ENCODE data around the gene MYL5. TPM values are rescaled to one million over a fixed set of nuclear protein-coding genes. Genes with fewer than 3 reads are reported as not detected.

The MYL5 gene
- total RNA-seq, 3 donors from 2014 or later = 13.7 to 16.0 (median 15.1) TPM

DNA sequence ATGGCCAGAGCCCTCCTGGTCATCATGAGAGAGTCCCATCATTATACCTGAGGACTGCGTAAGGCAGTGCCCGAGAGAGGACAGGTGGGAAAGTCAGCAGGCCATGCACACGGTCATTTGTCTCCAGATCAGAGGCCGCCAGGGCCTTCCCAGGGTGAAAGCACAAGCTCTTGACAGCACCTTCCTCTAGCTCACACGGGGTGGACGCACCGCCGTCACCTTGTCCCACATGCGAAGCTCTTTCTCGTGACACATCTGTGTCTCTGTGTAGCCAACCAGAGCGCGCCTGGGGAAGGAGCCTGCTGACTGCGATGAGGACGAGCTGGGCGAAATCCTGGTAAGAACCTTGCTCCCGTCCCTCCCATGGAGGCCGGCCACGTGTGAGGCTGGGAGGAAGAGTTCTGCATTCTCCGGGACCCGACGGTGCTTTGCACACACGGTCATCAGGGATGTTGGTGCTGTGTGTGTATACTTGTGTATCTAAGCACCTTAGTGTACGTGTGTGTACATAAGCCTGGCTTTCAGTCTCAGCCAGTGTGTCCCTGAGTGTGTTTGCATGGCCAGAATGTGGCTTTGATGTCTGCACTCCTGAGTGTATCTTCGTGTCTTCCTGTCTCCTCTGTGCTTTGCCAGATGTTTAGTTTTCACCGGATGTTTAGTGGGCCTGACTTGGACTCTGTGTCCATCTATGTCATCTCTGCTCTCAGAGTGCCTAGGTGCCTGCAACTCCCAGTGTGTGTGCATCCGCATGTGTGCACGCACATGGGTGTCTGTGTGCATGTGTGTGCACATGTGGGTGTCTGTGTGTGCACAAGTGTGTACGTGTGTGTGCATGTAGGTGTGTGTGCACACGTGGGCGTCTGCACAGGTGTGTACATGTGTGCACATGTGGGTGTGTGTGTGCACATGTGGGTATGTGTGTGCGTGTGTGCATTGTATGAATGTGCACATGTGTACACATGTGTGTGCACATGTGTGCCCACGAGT is 15.4 kb upstream of the MYL5 start:
- ATAC-seq (no peak), DNase-seq (no peak)
- Mint-ChIP-seq H3K4me3 (no peak overlapping the region), H3K36me3 (ENCODE audit: insufficient read depth) (peaks cover 2% of the 10 kb centered on the region), H3K4me1 (ENCODE audit: low read depth) (peaks cover 6% of the 10 kb centered on the region), H3K27me3 (ENCODE audit: low read depth) (no peaks in the 10 kb centered on the region), H3K9me3 (no peaks in the 10 kb centered on the region)

DNA sequence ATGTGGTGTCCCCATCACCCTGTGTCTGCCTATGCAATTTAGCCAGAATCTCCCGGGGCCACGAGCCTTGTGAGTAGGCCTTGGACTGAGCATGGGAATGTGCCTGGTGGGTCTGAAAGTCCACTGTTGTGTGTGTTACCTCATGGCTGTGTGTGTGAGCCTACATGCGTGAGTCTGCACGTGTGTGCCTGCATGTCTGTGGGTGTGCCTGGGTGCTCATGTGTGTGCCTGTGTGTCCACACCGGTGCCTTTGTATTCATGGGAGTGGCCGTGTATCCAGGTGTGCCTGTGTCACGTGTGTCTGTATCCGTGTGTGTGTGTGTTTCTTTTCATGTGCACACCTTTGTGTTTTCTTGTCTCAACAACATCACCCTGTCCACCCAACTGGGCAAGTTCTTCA is 14.5 kb upstream of the MYL5 start:
- no peaks in the 10 kb centered on the region for H3K9me3 Mint-ChIP-seq
- peaks cover 13% of the 10 kb centered on the region for H3K4me1 Mint-ChIP-seq (ENCODE audit: low read depth)
- ATAC-seq (no peak), DNase-seq (no peak)
- no peak overlapping the region for H3K4me3 Mint-ChIP-seq
- no peaks in the 10 kb centered on the region for H3K27me3 Mint-ChIP-seq (ENCODE audit: low read depth)
- peaks cover 2% of the 10 kb centered on the region for H3K36me3 Mint-ChIP-seq (ENCODE audit: insufficient read depth)

DNA sequence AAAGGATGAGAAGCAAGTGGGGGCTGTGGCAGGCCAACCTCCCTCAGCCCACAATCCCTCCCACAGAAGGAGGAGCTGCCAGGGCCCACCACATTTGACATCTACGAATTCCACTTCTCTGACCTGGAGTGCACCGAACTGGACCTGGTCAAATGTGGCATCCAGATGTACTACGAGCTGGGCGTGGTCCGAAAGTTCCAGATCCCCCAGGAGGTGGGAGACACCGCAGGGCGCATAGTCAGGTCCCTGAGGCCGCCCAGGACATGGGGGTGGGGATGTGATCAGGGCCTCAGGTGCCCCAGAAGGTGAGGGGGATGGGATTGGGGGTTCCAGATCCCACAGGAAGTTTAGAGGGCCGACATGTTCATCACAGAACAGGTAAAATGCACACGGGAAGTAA is 13.9 kb upstream of the MYL5 start:
- DNase-seq (no peak), ATAC-seq (no peak)
- Mint-ChIP-seq H3K36me3 (ENCODE audit: insufficient read depth) (peaks cover 2% of the 10 kb centered on the region), H3K27me3 (ENCODE audit: low read depth) (no peaks in the 10 kb centered on the region), H3K9me3 (no peaks in the 10 kb centered on the region), H3K4me1 (ENCODE audit: low read depth) (peaks cover 16% of the 10 kb centered on the region), H3K4me3 (peak overlapping the region; percentile 6)

DNA sequence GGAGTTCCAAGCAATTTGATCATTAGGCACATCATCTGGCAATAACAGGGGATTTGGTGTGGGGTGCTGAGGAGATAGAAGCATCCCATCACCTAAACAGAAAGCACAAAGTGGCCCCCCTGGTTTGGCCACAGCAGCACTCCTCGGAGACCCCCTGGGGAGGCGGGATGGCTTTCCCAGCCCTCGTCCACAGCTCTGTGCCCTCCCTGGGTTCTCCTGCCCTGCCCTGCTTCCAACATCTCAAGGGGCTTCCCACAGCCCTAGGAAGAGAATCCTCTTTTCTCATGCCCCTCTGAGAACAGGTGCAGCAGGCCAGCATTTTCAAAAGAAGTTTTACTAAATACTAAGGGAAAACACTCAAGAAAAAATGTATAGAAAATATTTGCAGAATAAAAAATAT is 13.1 kb upstream of the MYL5 start:
- no peak for DNase-seq
- peaks cover 2% of the 10 kb centered on the region for H3K36me3 Mint-ChIP-seq (ENCODE audit: insufficient read depth)
- ATAC-seq = no peak
- H3K4me1 Mint-ChIP-seq (ENCODE audit: low read depth) = peaks cover 18% of the 10 kb centered on the region
- no peaks in the 10 kb centered on the region for H3K9me3 Mint-ChIP-seq
- no peak overlapping the region for H3K4me3 Mint-ChIP-seq
- H3K27me3 Mint-ChIP-seq (ENCODE audit: low read depth) = no peaks in the 10 kb centered on the region

DNA sequence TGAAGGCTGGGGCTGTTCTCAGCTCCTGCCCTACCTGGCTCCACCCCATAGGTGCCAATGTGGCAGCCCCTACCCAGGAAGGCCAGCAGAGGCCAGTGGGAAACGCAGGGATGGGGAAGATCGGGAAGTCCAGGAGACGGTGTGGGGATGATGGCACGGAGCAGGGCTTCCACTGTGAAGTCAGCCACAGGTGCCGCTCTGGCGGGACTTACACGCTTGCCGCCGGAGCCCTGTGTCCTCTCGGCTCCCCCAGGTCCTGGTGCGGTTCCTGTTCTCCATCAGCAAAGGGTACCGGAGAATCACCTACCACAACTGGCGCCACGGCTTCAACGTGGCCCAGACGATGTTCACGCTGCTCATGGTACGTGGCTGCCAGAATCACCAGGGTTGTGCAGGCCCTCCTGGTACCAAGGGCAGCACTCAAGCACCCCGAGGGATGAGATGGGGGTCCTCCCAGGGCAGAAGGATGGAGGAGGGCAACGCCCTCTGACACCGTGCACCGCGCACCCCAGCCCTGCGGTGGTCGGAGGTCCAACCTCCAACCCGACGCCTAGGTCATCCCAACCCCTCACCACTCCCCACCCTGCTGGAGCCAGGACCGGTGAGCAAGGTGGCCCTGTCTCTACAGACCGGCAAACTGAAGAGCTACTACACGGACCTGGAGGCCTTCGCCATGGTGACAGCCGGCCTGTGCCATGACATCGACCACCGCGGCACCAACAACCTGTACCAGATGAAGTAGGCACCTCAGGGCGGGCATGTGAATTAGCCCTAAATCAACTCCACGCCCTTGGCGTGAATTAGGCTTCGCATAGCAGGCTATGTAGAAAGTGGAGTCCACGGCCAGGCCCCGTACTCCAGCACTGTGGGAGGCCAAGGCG is 12.2 kb upstream of the MYL5 start:
- no peak for DNase-seq
- no peak for ATAC-seq
- Mint-ChIP-seq H3K36me3 (ENCODE audit: insufficient read depth) (peaks cover 2% of the 10 kb centered on the region), H3K4me3 (peak overlapping the region; percentile 83), H3K9me3 (no peaks in the 10 kb centered on the region), H3K27me3 (ENCODE audit: low read depth) (no peaks in the 10 kb centered on the region), H3K4me1 (ENCODE audit: low read depth) (peaks cover 18% of the 10 kb centered on the region)

DNA sequence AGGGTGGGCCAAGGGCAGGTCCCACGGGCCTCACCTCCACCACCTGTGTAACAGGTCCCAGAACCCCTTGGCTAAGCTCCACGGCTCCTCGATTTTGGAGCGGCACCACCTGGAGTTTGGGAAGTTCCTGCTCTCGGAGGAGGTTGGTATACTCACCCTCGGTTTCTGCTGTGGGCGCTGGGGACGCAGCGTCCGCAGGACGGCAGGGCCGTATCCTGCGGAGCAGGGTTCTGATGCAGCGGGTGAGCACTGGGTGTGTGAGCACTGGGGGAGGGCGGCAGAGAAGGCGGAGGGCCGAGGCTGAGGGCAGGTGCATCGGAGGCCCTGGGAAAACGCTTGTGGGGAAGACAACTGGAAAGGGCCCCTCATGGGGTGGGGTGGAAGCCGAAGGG is 11.3 kb upstream of the MYL5 start:
- no peak for ATAC-seq
- Mint-ChIP-seq H3K4me1 (ENCODE audit: low read depth) (peaks cover 18% of the 10 kb centered on the region), H3K9me3 (no peaks in the 10 kb centered on the region), H3K36me3 (ENCODE audit: insufficient read depth) (peaks cover 2% of the 10 kb centered on the region), H3K27me3 (ENCODE audit: low read depth) (no peaks in the 10 kb centered on the region), H3K4me3 (peak overlapping the region; percentile 83)
- DNase-seq = no peak

DNA sequence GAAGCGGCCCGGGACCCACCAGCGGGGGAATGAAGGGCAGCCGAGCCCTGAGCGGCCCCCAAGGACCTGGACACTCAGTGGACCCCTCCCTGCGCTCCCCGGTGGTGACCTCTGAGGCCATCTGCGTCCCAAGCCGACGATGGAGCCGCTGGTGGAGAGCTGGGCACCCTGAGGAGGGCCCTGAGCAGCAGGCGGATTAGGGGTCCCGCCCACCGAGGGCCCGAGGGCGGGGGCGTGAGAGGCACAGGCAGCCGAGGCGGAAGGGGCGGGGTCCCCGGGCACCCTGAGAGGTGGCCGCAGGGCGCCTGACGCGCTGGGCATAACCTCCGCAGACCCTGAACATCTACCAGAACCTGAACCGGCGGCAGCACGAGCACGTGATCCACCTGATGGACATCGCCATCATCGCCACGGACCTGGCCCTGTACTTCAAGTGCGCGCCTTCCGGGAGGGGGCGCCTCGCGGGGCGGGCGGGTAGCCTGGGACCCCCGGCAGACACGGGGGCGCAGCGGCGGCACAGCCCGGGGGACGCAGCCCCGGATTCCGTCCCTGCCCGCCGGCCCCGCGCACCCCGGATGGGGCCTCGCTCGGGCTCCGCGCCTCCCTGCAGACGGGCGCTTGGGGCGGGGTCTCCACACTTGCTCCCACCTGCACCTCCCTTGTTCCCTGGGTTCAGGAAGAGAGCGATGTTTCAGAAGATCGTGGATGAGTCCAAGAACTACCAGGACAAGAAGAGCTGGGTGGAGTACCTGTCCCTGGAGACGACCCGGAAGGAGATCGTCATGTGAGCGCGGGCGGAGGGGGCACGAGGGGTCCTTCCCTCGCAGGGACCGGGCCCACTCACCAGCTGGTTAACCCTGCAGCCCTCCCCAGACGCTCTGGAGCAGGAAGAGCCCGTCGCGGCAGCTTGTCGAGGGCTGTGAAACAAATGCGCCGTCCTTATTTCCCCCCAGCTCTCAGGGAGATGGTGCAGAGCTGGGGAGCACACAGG is 10.6 kb upstream of the MYL5 start:
- DNase-seq = peak; percentile 73
- peak overlapping the region; percentile 83 for H3K4me3 Mint-ChIP-seq
- peaks cover 2% of the 10 kb centered on the region for H3K36me3 Mint-ChIP-seq (ENCODE audit: insufficient read depth)
- ATAC-seq = peak; percentile 77 to 80
- peaks cover 18% of the 10 kb centered on the region for H3K4me1 Mint-ChIP-seq (ENCODE audit: low read depth)
- H3K9me3 Mint-ChIP-seq = no peaks in the 10 kb centered on the region
- H3K27me3 Mint-ChIP-seq (ENCODE audit: low read depth) = no peaks in the 10 kb centered on the region

DNA sequence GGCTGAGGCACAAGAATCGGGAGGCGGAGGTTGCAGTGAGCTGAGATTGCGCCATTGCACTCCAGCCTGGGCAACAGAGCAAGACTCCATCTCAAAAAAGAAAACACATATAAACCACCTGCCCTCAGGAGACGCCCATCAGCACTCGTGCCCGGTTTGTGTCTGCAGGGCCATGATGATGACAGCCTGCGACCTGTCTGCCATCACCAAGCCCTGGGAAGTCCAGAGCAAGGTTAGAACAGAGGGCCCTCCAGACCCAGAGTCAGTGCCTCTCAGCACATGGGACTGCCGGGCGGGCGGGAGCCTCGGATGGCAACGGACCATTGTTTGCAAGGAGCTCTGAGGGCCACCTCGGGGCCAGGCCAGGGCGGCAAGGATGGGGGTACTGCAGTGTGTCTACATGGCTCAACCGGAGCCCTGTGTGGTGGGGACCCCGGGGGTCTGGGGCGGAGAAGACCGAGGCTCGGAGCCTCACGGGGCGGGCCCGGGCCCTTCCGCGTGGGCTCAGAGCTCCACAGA is 9.6 kb upstream of the MYL5 start:
- no peaks in the 10 kb centered on the region for H3K9me3 Mint-ChIP-seq
- H3K4me3 Mint-ChIP-seq = peak overlapping the region; percentile 78
- no peak for ATAC-seq
- DNase-seq = no peak
- peaks cover 2% of the 10 kb centered on the region for H3K36me3 Mint-ChIP-seq (ENCODE audit: insufficient read depth)
- peaks cover 18% of the 10 kb centered on the region for H3K4me1 Mint-ChIP-seq (ENCODE audit: low read depth)
- H3K27me3 Mint-ChIP-seq (ENCODE audit: low read depth) = no peaks in the 10 kb centered on the region

DNA sequence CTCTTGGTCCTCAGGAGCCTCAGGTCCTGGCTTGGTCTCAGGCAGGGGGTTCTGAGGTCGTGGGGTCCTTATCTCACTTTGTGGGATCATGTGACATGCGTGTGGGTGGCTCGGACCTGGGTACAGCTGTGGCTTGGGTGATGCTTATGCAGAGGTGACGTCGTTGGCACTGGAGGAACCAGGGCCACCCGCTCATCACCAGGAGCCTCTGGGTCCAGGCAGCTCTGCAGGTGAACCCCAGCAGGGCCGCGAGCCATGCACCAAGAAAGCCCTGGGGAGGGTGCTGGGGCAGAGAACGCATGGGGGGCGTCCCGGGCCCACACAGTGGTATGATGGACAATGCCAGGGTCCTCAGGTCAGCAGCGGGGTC is 9.0 kb upstream of the MYL5 start:
- Mint-ChIP-seq H3K4me3 (peak overlapping the region; percentile 78), H3K4me1 (ENCODE audit: low read depth) (peaks cover 18% of the 10 kb centered on the region), H3K9me3 (no peaks in the 10 kb centered on the region), H3K36me3 (ENCODE audit: insufficient read depth) (no peaks in the 10 kb centered on the region), H3K27me3 (ENCODE audit: low read depth) (no peaks in the 10 kb centered on the region)
- ATAC-seq (no peak), DNase-seq (no peak)

DNA sequence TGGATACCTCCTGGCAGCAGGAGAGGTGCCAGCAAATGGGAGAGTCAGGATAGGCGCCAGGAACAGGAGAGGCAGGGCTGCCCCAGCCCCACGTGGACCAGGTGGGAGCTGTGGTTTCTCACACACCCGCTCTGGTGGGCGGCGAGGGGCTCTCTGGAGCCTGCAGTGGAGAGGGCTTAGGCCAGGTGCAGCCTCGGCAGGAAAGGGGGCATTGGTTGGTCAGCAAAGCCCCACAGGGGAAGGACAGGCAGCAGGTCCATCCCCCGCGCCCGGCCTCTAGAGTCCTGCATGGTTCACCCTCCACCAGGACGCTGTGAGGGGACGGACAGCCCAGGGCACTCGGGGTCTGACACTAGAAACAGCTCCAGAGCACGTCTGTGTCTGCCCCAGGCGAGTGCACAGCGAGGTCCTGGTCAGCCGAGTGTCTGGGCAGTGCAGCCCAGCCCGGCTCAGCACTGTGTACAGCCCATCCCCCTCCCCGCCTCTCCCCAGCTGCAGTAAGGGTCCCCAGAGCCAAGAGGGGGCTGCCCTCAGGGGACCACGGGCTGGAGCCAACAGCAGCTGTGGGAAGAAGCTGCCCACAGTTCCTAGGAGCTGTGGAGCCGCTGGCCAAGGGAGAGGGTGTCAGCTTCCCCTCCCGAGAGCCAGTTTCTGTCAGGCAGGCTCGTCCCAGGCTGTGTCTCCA is 8.4 kb upstream of the MYL5 start:
- H3K36me3 Mint-ChIP-seq (ENCODE audit: insufficient read depth) = peaks cover 5% of the 10 kb centered on the region
- no peaks in the 10 kb centered on the region for H3K27me3 Mint-ChIP-seq (ENCODE audit: low read depth)
- H3K4me1 Mint-ChIP-seq (ENCODE audit: low read depth) = peaks cover 18% of the 10 kb centered on the region
- DNase-seq (no peak), ATAC-seq (no peak)
- H3K9me3 Mint-ChIP-seq = no peaks in the 10 kb centered on the region
- H3K4me3 Mint-ChIP-seq = no peak overlapping the region

DNA sequence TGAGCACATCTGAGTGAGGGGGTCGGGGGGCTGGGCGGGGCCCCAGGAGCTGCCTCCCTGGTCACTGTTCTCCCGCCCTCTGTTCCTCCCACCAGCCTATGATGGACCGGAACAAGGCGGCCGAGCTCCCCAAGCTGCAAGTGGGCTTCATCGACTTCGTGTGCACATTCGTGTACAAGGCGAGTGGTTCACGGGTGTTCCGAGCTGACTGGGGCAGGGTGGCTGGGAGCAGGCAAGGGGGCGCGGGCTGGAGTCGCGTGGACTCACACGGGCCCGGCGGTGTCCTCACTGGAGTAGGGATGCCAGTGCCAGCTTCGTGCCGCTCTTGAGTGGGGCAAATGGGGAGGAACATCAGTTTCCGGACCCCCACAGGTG is 7.9 kb upstream of the MYL5 start:
- DNase-seq (no peak), ATAC-seq (no peak)

DNA sequence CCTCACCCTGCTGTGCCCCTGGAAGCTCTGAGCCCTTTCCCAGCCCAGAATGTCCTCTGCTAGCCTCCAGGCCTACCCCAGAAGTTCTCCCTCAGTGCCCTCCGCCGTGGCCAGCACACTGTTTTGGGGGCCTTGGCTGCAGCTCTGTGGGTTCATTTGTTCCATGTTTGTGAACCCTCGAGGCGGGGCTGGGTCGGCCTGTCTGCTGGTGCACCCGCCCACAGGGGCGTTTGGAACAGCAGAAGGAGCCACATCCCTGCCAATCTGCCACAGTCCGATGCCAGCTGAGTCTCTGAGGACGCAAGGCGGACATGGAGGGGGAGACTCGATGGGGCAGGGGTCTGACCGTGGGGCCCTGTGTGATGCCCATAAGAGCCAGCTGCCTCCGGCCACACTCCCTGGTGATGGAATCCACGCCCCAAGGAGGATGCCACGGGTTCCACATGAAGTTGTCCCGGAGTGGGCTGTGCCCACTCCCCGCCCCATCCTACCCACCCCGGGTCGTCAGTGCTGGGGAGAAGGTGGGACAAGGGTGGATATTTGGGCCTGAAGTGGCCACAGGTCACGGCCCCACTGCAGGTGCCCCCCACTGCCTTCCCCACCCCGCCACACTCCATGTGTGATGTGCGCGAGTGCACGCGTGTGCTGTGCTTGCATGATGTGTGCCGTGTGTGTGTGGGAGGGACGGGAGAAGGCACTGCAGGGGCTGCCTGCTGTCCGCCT is 7.4 kb upstream of the MYL5 start:
- ATAC-seq (no peak), DNase-seq (no peak)
- Mint-ChIP-seq H3K9me3 (no peaks in the 10 kb centered on the region), H3K4me3 (no peak overlapping the region), H3K36me3 (ENCODE audit: insufficient read depth) (peaks cover 8% of the 10 kb centered on the region), H3K27me3 (ENCODE audit: low read depth) (no peaks in the 10 kb centered on the region), H3K4me1 (ENCODE audit: low read depth) (peaks cover 18% of the 10 kb centered on the region)

More for the DNA sequence above, 7.9 kb upstream of the MYL5 start:
- Mint-ChIP-seq H3K9me3 (no peaks in the 10 kb centered on the region), H3K4me1 (ENCODE audit: low read depth) (peaks cover 18% of the 10 kb centered on the region), H3K4me3 (no peak overlapping the region), H3K36me3 (ENCODE audit: insufficient read depth) (peaks cover 8% of the 10 kb centered on the region), H3K27me3 (ENCODE audit: low read depth) (no peaks in the 10 kb centered on the region)

DNA sequence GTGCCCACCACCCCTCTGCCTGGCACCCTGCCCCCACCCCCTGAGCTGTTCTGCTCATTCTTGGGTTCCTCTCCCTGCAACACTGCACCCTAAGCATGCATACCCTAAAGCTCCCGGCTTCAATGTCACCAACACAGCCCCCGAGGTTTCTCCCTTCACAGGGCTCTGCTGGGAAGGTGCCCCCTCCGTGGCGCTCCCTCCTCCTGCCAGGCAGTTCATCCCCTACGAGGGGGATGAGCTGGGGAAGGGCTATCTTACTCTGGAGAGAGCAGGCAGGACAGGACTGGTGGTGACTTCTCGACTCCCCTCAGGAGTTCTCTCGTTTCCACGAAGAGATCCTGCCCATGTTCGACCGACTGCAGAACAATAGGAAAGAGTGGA is 6.8 kb upstream of the MYL5 start:
- Mint-ChIP-seq H3K27me3 (ENCODE audit: low read depth) (no peaks in the 10 kb centered on the region), H3K9me3 (no peaks in the 10 kb centered on the region), H3K4me1 (ENCODE audit: low read depth) (peaks cover 15% of the 10 kb centered on the region), H3K36me3 (ENCODE audit: insufficient read depth) (peaks cover 12% of the 10 kb centered on the region), H3K4me3 (no peak overlapping the region)
- ATAC-seq (no peak), DNase-seq (no peak)
